Measurements from ENCODE around the gene EGR2. TPM values are rescaled to one million over a fixed set of nuclear protein-coding genes. Genes with fewer than 3 reads are reported as not detected.

The EGR2 gene
- polyA plus RNA-seq, 1 of the 3 experiments (the other 2 are of a cell fraction) = 0.25 TPM

DNA sequence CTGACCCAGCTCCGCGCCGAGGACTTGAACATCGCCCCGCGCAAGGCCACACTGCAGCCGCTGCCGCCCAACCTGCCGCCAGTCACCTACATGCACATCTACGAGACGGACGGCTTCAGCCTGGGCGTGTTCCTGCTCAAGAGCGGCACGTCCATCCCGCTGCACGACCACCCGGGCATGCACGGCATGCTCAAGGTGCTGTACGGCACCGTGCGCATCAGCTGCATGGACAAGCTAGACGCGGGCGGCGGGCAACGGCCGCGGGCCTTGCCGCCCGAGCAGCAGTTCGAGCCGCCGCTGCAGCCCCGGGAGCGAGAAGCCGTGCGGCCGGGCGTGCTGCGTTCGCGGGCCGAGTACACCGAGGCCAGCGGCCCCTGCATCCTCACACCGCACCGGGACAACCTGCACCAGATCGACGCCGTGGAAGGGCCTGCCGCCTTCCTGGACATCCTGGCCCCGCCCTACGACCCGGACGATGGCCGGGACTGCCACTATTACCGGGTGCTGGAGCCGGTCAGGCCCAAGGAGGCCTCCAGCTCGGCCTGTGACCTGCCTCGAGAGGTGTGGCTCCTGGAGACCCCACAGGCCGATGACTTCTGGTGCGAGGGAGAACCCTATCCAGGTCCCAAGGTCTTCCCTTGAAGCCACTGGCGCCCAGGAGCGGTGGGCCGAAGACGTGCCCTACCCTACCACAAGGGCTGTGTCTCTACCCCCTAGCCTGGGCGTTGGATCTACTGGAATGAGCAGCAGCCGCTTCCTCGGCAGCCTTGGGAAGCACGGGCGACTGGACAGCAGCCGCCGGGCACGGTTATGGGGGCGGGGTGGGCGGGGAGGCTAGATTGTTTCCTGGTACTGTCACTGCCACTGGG, 10.7 kb downstream of the EGR2 start:
- H3K27me3 ChIP-seq (ENCODE audit: insufficient read depth) = no peaks in the 10 kb centered on the region; the same call in 1 of the 2 replicates
- CTCF ChIA-PET = interaction anchor here (1.1 to 4.0 kb wide), 2 partner anchors 12 to 23 kb away, joined by 3 to 27 read pairs; no protein-coding TSS in a partner anchor
- no peaks in the 10 kb centered on the region for H3K9me2 ChIP-seq
- peak overlapping the region; percentile 90 to 99; a peak in 3 of 4 replicates for H3K27ac ChIP-seq (ENCODE audit: low read depth in 2 of 2, low read length in 1 of 2)
- TF ChIP-seq TCF12 (IDR thresholded peaks at IDR 0.05) = no peak
- TF ChIP-seq, protein P1, sequence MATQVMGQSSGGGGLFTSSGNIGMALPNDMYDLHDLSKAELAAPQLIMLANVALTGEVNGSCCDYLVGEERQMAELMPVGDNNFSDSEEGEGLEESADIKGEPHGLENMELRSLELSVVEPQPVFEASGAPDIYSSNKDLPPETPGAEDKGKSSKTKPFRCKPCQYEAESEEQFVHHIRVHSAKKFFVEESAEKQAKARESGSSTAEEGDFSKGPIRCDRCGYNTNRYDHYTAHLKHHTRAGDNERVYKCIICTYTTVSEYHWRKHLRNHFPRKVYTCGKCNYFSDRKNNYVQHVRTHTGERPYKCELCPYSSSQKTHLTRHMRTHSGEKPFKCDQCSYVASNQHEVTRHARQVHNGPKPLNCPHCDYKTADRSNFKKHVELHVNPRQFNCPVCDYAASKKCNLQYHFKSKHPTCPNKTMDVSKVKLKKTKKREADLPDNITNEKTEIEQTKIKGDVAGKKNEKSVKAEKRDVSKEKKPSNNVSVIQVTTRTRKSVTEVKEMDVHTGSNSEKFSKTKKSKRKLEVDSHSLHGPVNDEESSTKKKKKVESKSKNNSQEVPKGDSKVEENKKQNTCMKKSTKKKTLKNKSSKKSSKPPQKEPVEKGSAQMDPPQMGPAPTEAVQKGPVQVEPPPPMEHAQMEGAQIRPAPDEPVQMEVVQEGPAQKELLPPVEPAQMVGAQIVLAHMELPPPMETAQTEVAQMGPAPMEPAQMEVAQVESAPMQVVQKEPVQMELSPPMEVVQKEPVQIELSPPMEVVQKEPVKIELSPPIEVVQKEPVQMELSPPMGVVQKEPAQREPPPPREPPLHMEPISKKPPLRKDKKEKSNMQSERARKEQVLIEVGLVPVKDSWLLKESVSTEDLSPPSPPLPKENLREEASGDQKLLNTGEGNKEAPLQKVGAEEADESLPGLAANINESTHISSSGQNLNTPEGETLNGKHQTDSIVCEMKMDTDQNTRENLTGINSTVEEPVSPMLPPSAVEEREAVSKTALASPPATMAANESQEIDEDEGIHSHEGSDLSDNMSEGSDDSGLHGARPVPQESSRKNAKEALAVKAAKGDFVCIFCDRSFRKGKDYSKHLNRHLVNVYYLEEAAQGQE (IDR thresholded peaks at IDR 0.05; ENCODE audit: low read depth, low read length) = peak; percentile 87
- TF ChIP-seq FOXJ3 (CRISPR knock-in tag; IDR thresholded peaks at IDR 0.05) = no peak
- TF ChIP-seq GATA2 (CRISPR knock-in tag; IDR thresholded peaks at IDR 0.05) = no peak
- no peak for TF ChIP-seq TAF1 (IDR thresholded peaks at IDR 0.05; ENCODE audit: borderline replicate concordance, low read depth, low read length)
- TF ChIP-seq, protein P2, sequence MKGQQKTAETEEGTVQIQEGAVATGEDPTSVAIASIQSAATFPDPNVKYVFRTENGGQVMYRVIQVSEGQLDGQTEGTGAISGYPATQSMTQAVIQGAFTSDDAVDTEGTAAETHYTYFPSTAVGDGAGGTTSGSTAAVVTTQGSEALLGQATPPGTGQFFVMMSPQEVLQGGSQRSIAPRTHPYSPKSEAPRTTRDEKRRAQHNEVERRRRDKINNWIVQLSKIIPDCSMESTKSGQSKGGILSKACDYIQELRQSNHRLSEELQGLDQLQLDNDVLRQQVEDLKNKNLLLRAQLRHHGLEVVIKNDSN (IDR thresholded peaks at IDR 0.05; ENCODE audit: borderline replicate concordance, low read depth) = no peak
- no peak for TF ChIP-seq POLR2AphosphoS5 (IDR thresholded peaks at IDR 0.05; ENCODE audit: low read depth, low read length)
- TF ChIP-seq JUND (IDR thresholded peaks at IDR 0.05) = no peak
- peak; percentile 26; the same call in 1 of the 2 replicates for TF ChIP-seq YY1 (IDR thresholded peaks at IDR 0.05; ENCODE audit: low read depth)
- 0 out of 2 replicates have a peak, but pooled peaks have one; percentile 16 for TF ChIP-seq SIN3A (IDR thresholded peaks at IDR 0.05; ENCODE audit: borderline replicate concordance, low read depth, low read length)
- TF ChIP-seq SMC3 (IDR thresholded peaks at IDR 0.05; ENCODE audit: low read depth, low read length) = no peak
- no peak for TF ChIP-seq RCOR1 (IDR thresholded peaks at IDR 0.05; ENCODE audit: low read length)
- no peak for TF ChIP-seq FOSL2 (IDR thresholded peaks at IDR 0.05; ENCODE audit: borderline replicate concordance, low read depth)
- TF ChIP-seq GABPA (IDR thresholded peaks at IDR 0.05; ENCODE audit: low read depth) = no peak
- peaks cover 3% of the 10 kb centered on the region for H3F3A ChIP-seq (replicated peaks; ENCODE audit: insufficient read depth)
- peak overlapping the region; percentile 78 for H3K9ac ChIP-seq
- POLR2A ChIA-PET = interaction anchor here (1.9 kb wide), 1 partner anchor 11 kb away, joined by 8 read pairs; the partner anchor contains the start of gene EGR2
- peak overlapping the region; percentile 97; the same call in 1 of the 2 replicates for H2AFZ ChIP-seq (ENCODE audit: low read depth)
- peaks cover 31% of the 10 kb centered on the region for H4K20me1 ChIP-seq (ENCODE audit: insufficient read depth)
- H3K4me1 ChIP-seq (ENCODE audit: control insufficient read depth in 1 of 2, insufficient read depth in 2 of 2, low read depth in 1 of 2, low read length in 1 of 2) = peaks cover 18% of the 10 kb centered on the region in 2 experiments; a peak in 3 of 4 replicates
- peak overlapping the region; percentile 96 for H3K4me2 ChIP-seq
- peaks cover 19 to 24% of the 10 kb centered on the region in 2 experiments for H3K36me3 ChIP-seq (replicated peaks in 1 of 2; ENCODE audit: control insufficient read depth in 1 of 2, insufficient read depth in 2 of 2, low read length in 1 of 2)
- H3K9me3 ChIP-seq = no peaks in the 10 kb centered on the region
- peak overlapping the region; percentile 75 to 94 for H3K4me3 ChIP-seq (ENCODE audit: low read depth in 2 of 2, low read length in 1 of 2)
- peaks cover 45% of the 10 kb centered on the region for H3K79me2 ChIP-seq (ENCODE audit: insufficient read depth)
- DNase-seq = peak; percentile 69
- 1% methylated on average over 19 of the region's 77 CpGs for WGBS (ENCODE audit: low lambda C conversion rate)

Data from SK-N-SH (cell line).